PFSK-1 (cell line): ENCODE results near the gene DDX52.

Experiments
- FOXP2 ChIP-seq: optimal IDR thresholded peaks from 2 replicates; pipeline ENCODE3; 2011; ENCODE audit warnings: borderline replicate concordance, control low read depth, inconsistent platforms; ENCODE audit not compliant: insufficient read depth; ENCODE audit errors: extremely low read length, extremely low read depth
- POLR2AphosphoS5 ChIP-seq: IDR thresholded peaks from 2 replicates; pipeline ENCODE4 v1.6.1; 2012; ENCODE audit warnings: low read depth, mild to moderate bottlenecking, control low read depth, low read length, moderate library complexity
- SIN3A ChIP-seq: IDR thresholded peaks from 2 replicates; pipeline ENCODE4 v1.6.1; 2012; ENCODE audit warnings: mild to moderate bottlenecking, low read length, moderate library complexity, borderline replicate concordance; ENCODE audit not compliant: insufficient read depth
- TAF1 ChIP-seq: IDR thresholded peaks from 2 replicates; pipeline ENCODE4 v1.6.1; 2012; ENCODE audit warnings: low read length, control low read depth, borderline replicate concordance; ENCODE audit not compliant: insufficient read depth
- TF ChIP-seq, protein P1 (sequence below), 2 experiments: IDR thresholded peaks; 2 replicates each; pipeline versions ENCODE4 v1.6.1 to v1.8.0; 2011 to 2012; ENCODE audit warnings: low read depth in 2 of 2, low read length in 2 of 2, control low read depth in 1 of 2, inconsistent platforms in 1 of 2, mild to moderate bottlenecking in 1 of 2, moderate library complexity in 1 of 2; ENCODE audit not compliant: insufficient read depth in 1 of 2

DDX52 gene

DNA sequence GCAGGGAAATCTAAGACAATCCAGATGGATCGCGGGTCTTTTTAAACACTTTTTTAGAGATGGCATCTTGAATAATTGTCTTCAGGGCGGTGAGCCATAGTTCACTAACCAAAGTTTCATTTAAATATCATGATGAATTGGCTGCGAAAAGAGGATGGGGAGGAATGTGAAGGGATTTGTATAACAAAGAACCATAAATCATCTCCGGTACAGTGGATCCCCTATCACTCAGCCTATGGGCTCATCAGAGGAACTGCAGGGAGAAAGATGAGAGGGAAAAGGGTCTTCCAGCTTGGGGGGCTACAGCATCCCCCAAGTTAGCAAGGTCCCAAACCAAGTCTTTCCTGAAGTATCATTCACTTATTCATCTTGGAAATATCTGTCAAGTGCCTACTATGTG, 16.7 kb upstream of the DDX52 start:
- no peak for TF ChIP-seq POLR2AphosphoS5
- TF ChIP-seq FOXP2: no peak
- TF ChIP-seq TAF1: no peak
- TF ChIP-seq, protein P1, sequence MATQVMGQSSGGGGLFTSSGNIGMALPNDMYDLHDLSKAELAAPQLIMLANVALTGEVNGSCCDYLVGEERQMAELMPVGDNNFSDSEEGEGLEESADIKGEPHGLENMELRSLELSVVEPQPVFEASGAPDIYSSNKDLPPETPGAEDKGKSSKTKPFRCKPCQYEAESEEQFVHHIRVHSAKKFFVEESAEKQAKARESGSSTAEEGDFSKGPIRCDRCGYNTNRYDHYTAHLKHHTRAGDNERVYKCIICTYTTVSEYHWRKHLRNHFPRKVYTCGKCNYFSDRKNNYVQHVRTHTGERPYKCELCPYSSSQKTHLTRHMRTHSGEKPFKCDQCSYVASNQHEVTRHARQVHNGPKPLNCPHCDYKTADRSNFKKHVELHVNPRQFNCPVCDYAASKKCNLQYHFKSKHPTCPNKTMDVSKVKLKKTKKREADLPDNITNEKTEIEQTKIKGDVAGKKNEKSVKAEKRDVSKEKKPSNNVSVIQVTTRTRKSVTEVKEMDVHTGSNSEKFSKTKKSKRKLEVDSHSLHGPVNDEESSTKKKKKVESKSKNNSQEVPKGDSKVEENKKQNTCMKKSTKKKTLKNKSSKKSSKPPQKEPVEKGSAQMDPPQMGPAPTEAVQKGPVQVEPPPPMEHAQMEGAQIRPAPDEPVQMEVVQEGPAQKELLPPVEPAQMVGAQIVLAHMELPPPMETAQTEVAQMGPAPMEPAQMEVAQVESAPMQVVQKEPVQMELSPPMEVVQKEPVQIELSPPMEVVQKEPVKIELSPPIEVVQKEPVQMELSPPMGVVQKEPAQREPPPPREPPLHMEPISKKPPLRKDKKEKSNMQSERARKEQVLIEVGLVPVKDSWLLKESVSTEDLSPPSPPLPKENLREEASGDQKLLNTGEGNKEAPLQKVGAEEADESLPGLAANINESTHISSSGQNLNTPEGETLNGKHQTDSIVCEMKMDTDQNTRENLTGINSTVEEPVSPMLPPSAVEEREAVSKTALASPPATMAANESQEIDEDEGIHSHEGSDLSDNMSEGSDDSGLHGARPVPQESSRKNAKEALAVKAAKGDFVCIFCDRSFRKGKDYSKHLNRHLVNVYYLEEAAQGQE (IDR thresholded peaks at IDR 0.05; ENCODE audit: insufficient read depth in 1 of 2, low read depth in 2 of 2, low read length in 2 of 2): no peak
- TF ChIP-seq SIN3A: no peak

DNA sequence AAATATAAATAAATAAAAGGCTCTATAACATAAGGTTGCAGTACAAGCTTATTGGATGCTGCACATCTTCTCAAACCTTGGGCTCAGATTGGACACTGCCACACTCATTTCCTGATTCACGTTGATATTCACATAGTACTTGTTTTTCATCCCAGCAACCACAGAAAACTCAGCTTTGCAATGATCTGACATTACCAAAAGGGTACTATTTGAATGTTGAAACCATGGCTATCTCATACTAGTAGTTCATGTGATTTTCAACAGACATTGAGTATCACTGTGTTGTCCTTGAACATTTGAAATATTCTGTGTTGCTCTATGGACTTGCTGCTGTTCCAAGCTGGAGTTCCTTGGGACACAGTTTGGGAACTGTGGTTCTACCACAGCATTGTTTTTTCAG, 14.0 kb upstream of the DDX52 start:
- TF ChIP-seq FOXP2 (no peak), TAF1 (no peak), SIN3A (no peak), POLR2AphosphoS5 (no peak)
- TF ChIP-seq, protein P1 (IDR thresholded peaks at IDR 0.05; ENCODE audit: insufficient read depth in 1 of 2, low read depth in 2 of 2, low read length in 2 of 2): no peak

DNA sequence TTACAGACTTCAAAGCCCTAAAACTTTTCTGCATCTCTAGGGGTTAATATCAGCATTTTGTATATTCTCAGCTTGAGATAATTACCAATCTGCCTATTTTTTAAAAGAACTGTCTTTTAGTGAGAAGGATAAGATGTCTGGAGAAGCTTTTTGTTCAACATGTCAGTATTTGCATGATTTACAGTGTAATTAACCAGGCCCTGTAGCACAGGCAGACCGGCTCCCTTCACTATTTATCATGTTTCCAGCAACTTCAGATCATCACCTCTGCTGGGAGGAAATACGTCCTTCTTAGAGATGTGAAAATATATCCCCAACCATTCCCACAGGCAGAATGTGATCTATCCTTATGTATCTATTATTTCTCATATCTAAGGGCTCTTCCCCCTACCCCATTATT, 8.6 kb upstream of the DDX52 start:
- no peak for TF ChIP-seq TAF1
- no peak for TF ChIP-seq SIN3A
- TF ChIP-seq, protein P1 (IDR thresholded peaks at IDR 0.05; ENCODE audit: insufficient read depth in 1 of 2, low read depth in 2 of 2, low read length in 2 of 2): no peak
- TF ChIP-seq POLR2AphosphoS5: no peak
- no peak for TF ChIP-seq FOXP2

DNA sequence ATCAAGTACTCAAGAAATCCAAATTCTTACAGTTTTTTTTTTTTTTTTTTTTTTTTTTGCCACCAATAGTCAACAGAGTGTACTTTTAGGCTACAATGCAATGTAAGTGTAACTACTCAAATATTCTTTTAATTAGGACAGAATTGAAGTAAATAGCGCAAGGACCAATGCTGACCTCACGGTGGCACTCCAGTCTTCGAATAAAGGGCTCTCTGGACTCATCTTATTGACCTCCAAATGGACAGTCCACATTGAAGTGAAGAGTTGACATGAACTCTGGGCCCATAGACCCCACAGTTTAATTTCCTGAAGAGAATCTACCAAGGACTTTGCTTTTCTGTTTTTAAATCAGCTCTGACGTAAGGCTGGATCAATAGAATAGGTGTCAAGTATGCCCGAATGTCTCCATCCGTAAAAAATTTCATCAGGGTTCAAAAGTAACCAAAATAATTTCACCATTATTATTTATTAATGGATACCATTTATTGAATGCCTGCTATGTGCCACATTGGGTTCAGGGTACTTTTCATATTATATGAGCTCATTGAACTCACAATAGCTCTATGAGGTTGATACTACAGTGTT, 7.3 kb upstream of the DDX52 start:
- TF ChIP-seq, protein P1 (IDR thresholded peaks at IDR 0.05; ENCODE audit: insufficient read depth in 1 of 2, low read depth in 2 of 2, low read length in 2 of 2): no peak
- TF ChIP-seq FOXP2 (no peak), POLR2AphosphoS5 (no peak), TAF1 (no peak), SIN3A (no peak)

DNA sequence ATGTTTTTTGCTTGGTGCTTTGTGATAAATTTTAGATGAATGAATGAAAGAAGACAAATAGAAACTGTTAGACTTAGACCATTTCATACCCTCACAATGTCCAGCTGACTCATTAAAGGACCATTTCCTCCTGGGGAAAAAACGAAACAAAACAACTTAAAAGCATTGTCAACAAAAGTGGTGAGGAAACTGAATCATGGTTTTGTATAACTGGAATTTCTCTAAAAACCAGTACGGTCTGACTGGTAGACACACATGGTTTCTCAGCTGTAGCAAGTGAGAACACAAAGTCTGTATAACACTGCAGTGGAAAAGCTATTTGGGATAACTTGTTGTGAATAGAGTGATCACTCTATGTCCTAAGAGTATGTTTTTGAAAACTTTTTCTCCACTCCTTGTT, 5.3 kb upstream of the DDX52 start:
- TF ChIP-seq FOXP2 (no peak), POLR2AphosphoS5 (no peak), SIN3A (no peak), TAF1 (no peak)
- TF ChIP-seq, protein P1 (IDR thresholded peaks at IDR 0.05; ENCODE audit: insufficient read depth in 1 of 2, low read depth in 2 of 2, low read length in 2 of 2): no peak
